GM18867 (cell line): ENCODE measurements around the gene SUMO2.
A peak's percentile ranks its signal among the peaks of the same experiment; 100 is the strongest.
"Not testable (repeated sequence)": the region's sequence is repeated elsewhere in the genome, so short reads cannot be mapped to it uniquely, and the experiment has no call there.

Experiments used
- ATAC-seq: cut with Tn5 transposase; IDR thresholded peaks from one replicate; pipeline ENCODE4 v1.9.1; 2021; ENCODE audit warnings: mild to moderate bottlenecking, moderate library complexity; ENCODE audit not compliant: unreplicated experiment

Gene SUMO2

GRCh38 chr17:75182569-75183436 is at the start of gene SUMO2:
Gene SUMO2 (minus strand): TSS chr17:75182959. CDS start chr17:75182834, 125 bp downstream.
- peak; percentile 79 for ATAC-seq

- ATAC-seq, result no peak
Measured at GRCh38 chr17:75231741-75232464, 49.1 kb upstream of the SUMO2 start.

- ATAC-seq, result no peak
Measured at GRCh38 chr17:75231071-75231470, 48.3 kb upstream of the SUMO2 start.

DNA sequence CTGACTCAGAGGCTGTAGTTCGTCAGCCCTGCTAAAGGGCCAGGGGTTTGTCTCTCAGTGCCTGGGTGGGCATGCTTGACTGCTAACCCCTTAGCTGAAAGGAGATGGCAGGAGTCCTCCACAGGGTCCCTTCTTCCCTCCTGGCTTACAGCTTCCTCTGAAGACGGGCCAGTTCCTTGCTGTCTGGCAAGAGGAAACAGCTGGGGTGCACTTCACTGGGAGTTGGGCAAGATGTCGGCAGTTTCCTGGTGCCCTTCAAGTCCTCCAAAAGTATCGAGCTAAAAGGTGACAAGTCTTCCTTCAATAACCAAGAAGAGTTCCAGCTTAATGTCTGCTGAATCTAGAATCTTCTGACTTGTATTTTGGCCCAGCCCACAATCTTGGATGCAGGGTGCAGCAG is 46.1 kb upstream of the SUMO2 start:
- no peak for ATAC-seq

GRCh38 chr17:75228305-75228704 is 45.5 kb upstream of the SUMO2 start:
- ATAC-seq, result no peak

DNA sequence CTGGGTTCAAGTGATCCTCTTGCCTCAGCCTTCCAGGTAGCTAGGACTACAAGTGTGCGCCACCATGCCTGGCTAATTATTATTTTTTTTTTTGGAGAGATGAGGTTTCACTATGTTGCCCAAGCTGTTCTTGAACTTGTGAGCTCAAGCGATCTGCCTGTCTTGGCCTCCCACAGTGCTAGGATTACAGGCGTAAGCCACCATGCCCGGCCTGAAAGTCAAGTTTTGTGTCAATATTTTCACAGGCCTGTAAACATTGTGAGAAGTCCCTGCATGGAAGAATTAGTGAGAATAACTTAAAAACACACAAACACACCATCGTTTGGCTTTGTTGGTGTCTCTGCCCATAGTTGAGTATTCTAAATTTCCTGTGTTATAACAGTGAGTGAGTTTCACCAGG is 45.0 kb upstream of the SUMO2 start:
- no peak for ATAC-seq

DNA sequence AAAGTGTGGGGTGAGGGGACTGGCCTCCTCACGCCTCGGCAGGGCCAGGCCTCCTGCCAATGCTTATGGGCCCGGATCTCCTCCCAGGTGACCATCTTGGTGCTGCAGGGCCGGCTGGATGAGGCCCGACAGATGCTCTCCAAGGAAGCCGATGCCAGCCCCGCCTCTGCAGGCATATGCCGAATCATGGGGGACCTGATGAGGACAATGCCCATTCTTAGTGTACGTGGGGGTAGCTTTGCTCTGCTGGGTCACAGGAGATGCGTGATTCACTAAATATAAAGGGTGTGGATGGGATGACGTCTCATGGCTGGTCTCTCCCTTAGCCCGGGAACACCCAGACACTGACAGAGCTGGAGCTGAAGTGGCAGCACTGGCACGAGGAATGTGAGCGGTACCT is 42.3 kb upstream of the SUMO2 start:
- ATAC-seq, result no peak

DNA sequence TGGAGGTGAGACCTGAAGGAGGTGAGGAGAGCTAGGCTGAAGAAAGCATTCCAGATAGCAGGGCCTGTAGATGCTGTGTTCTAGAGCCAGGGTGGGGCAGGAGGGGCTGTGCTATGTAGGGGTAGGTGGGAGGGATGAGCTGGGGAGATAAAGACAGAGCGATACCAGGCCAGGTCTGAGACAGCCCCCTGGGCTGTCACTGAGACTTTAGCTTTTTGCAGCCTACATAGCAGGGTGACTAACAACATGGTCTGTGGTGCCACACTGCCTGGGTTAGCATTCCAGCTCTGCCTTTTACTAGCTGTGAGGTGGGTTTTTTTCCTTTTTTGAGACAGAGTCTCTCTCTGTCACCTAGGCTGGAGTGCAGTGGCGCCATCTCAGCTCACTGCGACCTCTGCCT is 37.1 kb upstream of the SUMO2 start:
- no peak for ATAC-seq

GRCh38 chr17:75218131-75218530 is 35.4 kb upstream of the SUMO2 start:
- no peak for ATAC-seq

DNA sequence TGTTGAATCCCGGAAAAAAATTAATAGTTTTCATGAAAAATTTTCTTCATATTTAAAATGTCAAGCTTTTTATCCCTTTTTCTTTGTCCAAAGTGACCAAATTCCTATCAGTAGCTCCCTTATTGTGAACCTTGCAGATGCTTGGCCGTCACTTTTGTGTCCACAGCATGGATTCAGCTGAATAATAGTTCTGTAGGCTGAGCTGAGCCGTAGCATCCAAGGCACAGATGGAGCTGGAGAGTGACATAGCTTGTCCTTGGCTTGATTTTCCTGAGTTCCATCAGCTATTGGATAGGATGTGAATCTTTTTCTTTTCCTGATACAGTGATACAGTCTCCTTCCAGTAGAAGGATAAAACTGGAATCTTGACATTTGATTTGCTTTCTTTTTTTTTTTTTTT is 26.3 kb upstream of the SUMO2 start:
- no peak for ATAC-seq

GRCh38 chr17:75208161-75208560 is 25.4 kb upstream of the SUMO2 start:
- no peak for ATAC-seq

GRCh38 chr17:75207760-75208159 is 25.0 kb upstream of the SUMO2 start:
- ATAC-seq, result no peak

DNA sequence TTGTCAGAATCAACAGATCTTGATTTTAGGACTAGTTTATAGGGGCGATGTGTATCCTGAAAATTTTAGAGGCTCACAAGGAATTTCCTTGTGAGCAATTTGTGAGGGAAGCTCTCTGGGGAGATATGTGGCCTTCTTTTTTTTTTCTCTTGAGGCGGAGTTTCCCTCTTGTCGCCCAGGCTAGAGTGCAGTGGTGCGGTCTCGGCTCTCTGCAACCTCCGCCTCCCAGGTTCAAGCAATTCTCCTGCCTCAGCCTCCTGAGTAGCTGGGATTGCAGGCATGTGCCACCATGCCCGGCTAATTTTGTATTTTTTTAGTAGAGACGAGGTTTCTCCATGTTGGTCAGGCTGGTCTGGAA is 24.3 kb upstream of the SUMO2 start:
- ATAC-seq, result not testable (repeated sequence)

GRCh38 chr17:75205793-75206163 is 23.0 kb upstream of the SUMO2 start:
- no peak for ATAC-seq

GRCh38 chr17:75205037-75205792 is 22.5 kb upstream of the SUMO2 start, which contains the start of gene NUP85:
Gene NUP85 (plus strand): TSS chr17:75205679. CDS start chr17:75205762, 83 bp downstream.
- peak; percentile 65 for ATAC-seq

DNA sequence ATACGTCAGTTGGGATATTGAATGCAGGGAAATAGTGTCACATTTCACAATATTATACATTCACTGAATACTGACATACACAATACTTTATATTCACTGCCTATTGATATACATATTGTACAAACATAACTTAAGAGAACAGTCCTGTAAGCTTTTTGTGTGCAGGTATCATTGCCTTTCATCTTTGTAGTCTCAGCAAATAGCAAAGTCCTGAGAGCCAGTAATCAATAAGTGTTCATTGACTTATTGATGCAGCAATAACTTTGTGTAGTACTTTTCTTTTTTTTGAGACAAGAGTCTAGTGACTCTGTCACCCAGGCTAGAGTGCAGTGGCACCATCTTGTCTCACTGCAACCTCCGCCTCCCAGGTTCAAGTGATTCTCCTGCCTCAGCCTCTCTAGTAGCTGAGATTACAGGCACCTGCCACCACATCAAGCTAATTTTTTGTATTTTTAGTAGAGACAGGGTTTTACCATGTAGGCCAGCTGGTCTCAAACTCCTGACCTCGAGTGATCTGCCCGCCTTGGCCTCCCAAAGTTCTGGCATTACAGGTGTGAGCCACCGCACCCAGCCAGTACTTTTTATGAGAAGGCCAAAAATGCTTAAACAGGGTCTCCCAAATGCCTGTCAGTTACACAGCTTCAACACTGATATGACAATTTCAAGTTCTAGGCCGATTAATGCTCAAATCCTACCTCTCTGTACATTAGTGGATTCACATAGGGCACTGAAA is 17.3 kb upstream of the SUMO2 start:
- no peak for ATAC-seq

- no peak for ATAC-seq
Measured at GRCh38 chr17:75194879-75195278, 12.1 kb upstream of the SUMO2 start.

DNA sequence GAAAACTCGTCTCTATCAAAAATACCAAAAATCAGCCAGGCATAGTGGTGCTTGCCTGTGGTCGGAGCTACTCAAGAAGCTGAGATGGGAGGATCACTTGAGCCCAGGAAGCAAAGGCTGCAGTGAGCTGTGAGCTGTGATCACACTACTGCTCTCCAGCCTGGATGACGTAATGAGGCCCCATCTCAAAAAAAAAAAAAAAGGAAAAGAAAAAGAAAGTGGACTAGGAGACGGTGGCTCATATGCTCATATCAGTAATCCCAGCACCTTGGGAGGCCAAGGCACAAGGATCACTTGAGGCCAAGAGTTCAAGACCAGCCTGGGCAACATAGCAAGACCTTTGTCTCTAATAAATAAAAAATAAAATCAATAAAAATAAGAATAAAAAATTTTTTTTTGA is 8.8 kb upstream of the SUMO2 start:
- ATAC-seq, result no peak

- no peak for ATAC-seq
Measured at GRCh38 chr17:75188614-75189013, 5.9 kb upstream of the SUMO2 start.

GRCh38 chr17:75183999-75184884 is 1.5 kb upstream of the SUMO2 start:
- no peak for ATAC-seq
